CD14-positive monocyte (primary cell): Measurements from ENCODE around the gene TBX2. TPM values are rescaled to one million over a fixed set of nuclear protein-coding genes. Genes with fewer than 3 reads are reported as not detected.

ENCODE experiments used
- DNase-seq, 3 donors: peaks; one replicate each; pipeline ENCODE4 v3.0.0-alpha.2; 2011 to 2022
- H2AFZ ChIP-seq: 2 replicates; pipeline ENCODE4 v1.6.0; 2012; ENCODE audit warnings: mild to moderate bottlenecking, low read depth, low read length, inconsistent platforms; ENCODE audit not compliant: insufficient read depth, poor library complexity, severe bottlenecking
- H3K27ac ChIP-seq, 2 donors: 1 replicate in 1 of 2; 2 replicates in 1 of 2; pipeline ENCODE4 v1.5.1; 2012 to 2013; ENCODE audit warnings: low read length in 2 of 2, control low read depth in 1 of 2, inconsistent platforms in 1 of 2, low read depth in 1 of 2, mild to moderate bottlenecking in 1 of 2
- H3K27me3 ChIP-seq, 2 donors: one replicate each; pipeline versions ENCODE4 v1.6.0 to v1.6.1; 2011 to 2013; ENCODE audit warnings: low read length in 2 of 2; ENCODE audit not compliant: control insufficient read depth in 2 of 2, insufficient read depth in 2 of 2
- H3K36me3 ChIP-seq, 2 donors: replicated peaks in 1 of 2; 1 replicate in 1 of 2; 2 replicates in 1 of 2; pipeline versions ENCODE4 v1.5.1 to v1.6.1; 2012 to 2013; ENCODE audit warnings: low read length in 2 of 2, control low read depth in 1 of 2, inconsistent platforms in 1 of 2, mild to moderate bottlenecking in 1 of 2; ENCODE audit not compliant: insufficient read depth in 2 of 2, control insufficient read depth in 1 of 2
- H3K4me1 ChIP-seq, 2 donors: 1 replicate in 1 of 2; 2 replicates in 1 of 2; pipeline versions ENCODE4 v1.5.1 to v1.6.1; 2012 to 2013; ENCODE audit warnings: low read length in 2 of 2, control low read depth in 1 of 2, inconsistent platforms in 1 of 2, mild to moderate bottlenecking in 1 of 2, moderate library complexity in 1 of 2; ENCODE audit not compliant: insufficient read depth in 2 of 2, control insufficient read depth in 1 of 2
- H3K4me2 ChIP-seq: replicated peaks from 2 replicates; pipeline ENCODE3; 2012; ENCODE audit warnings: low read length, moderate library complexity, mild to moderate bottlenecking; ENCODE audit not compliant: poor library complexity, severe bottlenecking; ENCODE audit errors: extremely low read depth
- H3K4me3 ChIP-seq, 3 experiments: fragments of 200-600 bp in 1 of 3; sonication (generic) in 1 of 3; replicated peaks in 1 of 3; 1 replicate in 2 of 3; 2 replicates in 1 of 3; pipeline ENCODE4 v1.5.1; 2011 to 2013; ENCODE audit warnings: low read length in 3 of 3, mild to moderate bottlenecking in 3 of 3, control low read depth in 2 of 3, low read depth in 2 of 3, inconsistent platforms in 1 of 3, moderate library complexity in 1 of 3
- H3K79me2 ChIP-seq: 2 replicates; pipeline ENCODE4 v1.6.0; 2012; ENCODE audit warnings: mild to moderate bottlenecking, control low read depth, inconsistent platforms, low read length, moderate library complexity; ENCODE audit not compliant: insufficient read depth
- H3K9ac ChIP-seq: 2 replicates; pipeline ENCODE4 v1.6.0; 2017; ENCODE audit warnings: low read length, mild to moderate bottlenecking; ENCODE audit not compliant: insufficient read depth, poor library complexity, severe bottlenecking
- H3K9me3 ChIP-seq, 2 donors: replicated peaks in 1 of 2; 1 replicate in 1 of 2; 2 replicates in 1 of 2; pipeline versions ENCODE4 v1.5.1 to v1.6.1; 2012 to 2013; ENCODE audit warnings: low read length in 2 of 2, control low read depth in 1 of 2; ENCODE audit not compliant: control insufficient read depth in 1 of 2, insufficient read depth in 1 of 2
- H4K20me1 ChIP-seq: 2 replicates; pipeline ENCODE4 v1.6.0; 2012; ENCODE audit warnings: mild to moderate bottlenecking, low read length, control low read depth, moderate library complexity; ENCODE audit not compliant: insufficient read depth
- H3K27ac Mint-ChIP-seq, 7 donors: one replicate each; pipeline ENCODE4 v1.8.0; 2020; ENCODE audit warnings: mild to moderate bottlenecking in 7 of 7, mixed read lengths in 7 of 7, moderate library complexity in 6 of 7, inconsistent platforms in 2 of 7
- H3K27me3 Mint-ChIP-seq, 3 donors: one replicate each; pipeline ENCODE4 v1.8.0; 2021 to 2022; ENCODE audit warnings: low read depth in 3 of 3, mild to moderate bottlenecking in 3 of 3, mixed read lengths in 3 of 3, moderate library complexity in 3 of 3, inconsistent platforms in 1 of 3
- H3K36me3 Mint-ChIP-seq, 2 donors: one replicate each; pipeline ENCODE4 v1.8.0; 2020; ENCODE audit warnings: mixed read lengths in 2 of 2, inconsistent platforms in 1 of 2, mild to moderate bottlenecking in 1 of 2
- H3K4me1 Mint-ChIP-seq: one replicate; pipeline ENCODE4 v1.8.0; 2020; ENCODE audit warnings: mild to moderate bottlenecking, mixed read lengths
- H3K4me3 Mint-ChIP-seq, 2 donors: one replicate each; pipeline ENCODE4 v1.8.0; 2020; ENCODE audit warnings: mild to moderate bottlenecking in 2 of 2, mixed read lengths in 2 of 2, moderate library complexity in 1 of 2
- H3K9me3 Mint-ChIP-seq, 7 donors: one replicate each; pipeline ENCODE4 v1.8.0; 2020 to 2022; ENCODE audit warnings: mixed read lengths in 7 of 7, mild to moderate bottlenecking in 6 of 7, moderate library complexity in 6 of 7, inconsistent platforms in 2 of 7
- WGBS: methylation state at CpG from one replicate; pipeline ENCODE4 v1.1.5; 2013; ENCODE audit warnings: missing lambda C conversion rate; ENCODE audit not compliant: insufficient coverage; 5-methylcytosine and 5-hydroxymethylcytosine counted together
- intact Hi-C, 2 donors: fragments of 100-400 bp; cut with micrococcal nuclease; formaldehyde crosslinking; loops; one replicate each; pipeline versions ENCODE4 v1.15.0 to v1.15.1; 2023
- polyA plus RNA-seq, 3 donors: library from polyadenylated mRNA; depleted of rRNA in 1 of 3; unstranded in 2 of 3; stranded (reverse) in 1 of 3; fragments of 300-500 nt in 2 of 3; fragments of >200 nt in 1 of 3; fragmentation: Illumina TruSeq in 2 of 3; gene quantifications; 1 replicate in 2 of 3; 2 replicates in 1 of 3; pipeline ENCODE4 v1.2.3, GENCODE V29; 2012 to 2021
- TF ChIP-seq, protein P1 (sequence below): fragments of 200-600 bp; IDR thresholded peaks from one replicate; pipeline ENCODE4 v1.8.0; 2022; ENCODE audit warnings: antibody characterized with exemption, mild to moderate bottlenecking

The TBX2 gene
- polyA plus RNA-seq, 3 donors = 0.03 TPM; not detected in 2

DNA sequence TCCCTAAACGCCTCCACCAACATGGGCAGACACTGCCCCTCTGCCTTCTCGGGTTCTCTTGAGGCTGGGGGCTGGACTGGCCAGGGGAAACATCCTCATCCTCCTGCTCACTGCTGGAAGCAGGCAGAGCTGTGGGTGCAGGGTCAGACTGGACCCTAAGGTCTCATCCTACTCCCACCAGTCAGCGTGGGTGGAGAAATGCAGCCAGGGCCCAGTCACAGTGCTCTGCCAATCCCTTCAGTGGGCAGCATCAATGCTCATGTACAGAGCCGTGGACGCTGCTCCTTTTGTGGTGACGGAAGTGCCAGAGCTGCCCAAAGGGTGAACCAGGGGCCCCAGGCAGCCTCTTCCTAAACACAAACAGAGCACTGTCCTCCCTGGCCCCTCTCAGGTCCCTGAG, 13.4 kb upstream of the TBX2 start:
- no peaks in the 10 kb centered on the region for H3K79me2 ChIP-seq
- peaks cover 0 to 3% (median 0%) of the 10 kb centered on the region in 7 donors for H3K9me3 Mint-ChIP-seq
- H2AFZ ChIP-seq = no peak overlapping the region
- H3K4me1 ChIP-seq = no peaks in the 10 kb centered on the region
- no peak overlapping the region for H3K4me3 ChIP-seq
- no peaks in the 10 kb centered on the region for H4K20me1 ChIP-seq
- H3K4me3 Mint-ChIP-seq = no peak overlapping the region
- H3K36me3 Mint-ChIP-seq = peaks cover 0 to 3% of the 10 kb centered on the region in 2 donors
- no peak overlapping the region for H3K4me2 ChIP-seq
- H3K36me3 ChIP-seq = no peaks in the 10 kb centered on the region
- intact Hi-C loops = no loop called here
- H3K4me1 Mint-ChIP-seq = peaks cover 3% of the 10 kb centered on the region
- no peaks in the 10 kb centered on the region for H3K27me3 ChIP-seq
- TF ChIP-seq, protein P1, sequence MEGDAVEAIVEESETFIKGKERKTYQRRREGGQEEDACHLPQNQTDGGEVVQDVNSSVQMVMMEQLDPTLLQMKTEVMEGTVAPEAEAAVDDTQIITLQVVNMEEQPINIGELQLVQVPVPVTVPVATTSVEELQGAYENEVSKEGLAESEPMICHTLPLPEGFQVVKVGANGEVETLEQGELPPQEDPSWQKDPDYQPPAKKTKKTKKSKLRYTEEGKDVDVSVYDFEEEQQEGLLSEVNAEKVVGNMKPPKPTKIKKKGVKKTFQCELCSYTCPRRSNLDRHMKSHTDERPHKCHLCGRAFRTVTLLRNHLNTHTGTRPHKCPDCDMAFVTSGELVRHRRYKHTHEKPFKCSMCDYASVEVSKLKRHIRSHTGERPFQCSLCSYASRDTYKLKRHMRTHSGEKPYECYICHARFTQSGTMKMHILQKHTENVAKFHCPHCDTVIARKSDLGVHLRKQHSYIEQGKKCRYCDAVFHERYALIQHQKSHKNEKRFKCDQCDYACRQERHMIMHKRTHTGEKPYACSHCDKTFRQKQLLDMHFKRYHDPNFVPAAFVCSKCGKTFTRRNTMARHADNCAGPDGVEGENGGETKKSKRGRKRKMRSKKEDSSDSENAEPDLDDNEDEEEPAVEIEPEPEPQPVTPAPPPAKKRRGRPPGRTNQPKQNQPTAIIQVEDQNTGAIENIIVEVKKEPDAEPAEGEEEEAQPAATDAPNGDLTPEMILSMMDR = no peak
- no peak overlapping the region for H3K9ac ChIP-seq
- no peak overlapping the region for H3K27ac Mint-ChIP-seq
- no peak for DNase-seq
- H3K27ac ChIP-seq = no peak overlapping the region
- H3K27me3 Mint-ChIP-seq = peaks cover 7 to 18% (median 8%) of the 10 kb centered on the region in 3 donors
- WGBS = 90% methylated on average over 5 of the region's 6 CpGs
- H3K9me3 ChIP-seq = no peaks in the 10 kb centered on the region

DNA sequence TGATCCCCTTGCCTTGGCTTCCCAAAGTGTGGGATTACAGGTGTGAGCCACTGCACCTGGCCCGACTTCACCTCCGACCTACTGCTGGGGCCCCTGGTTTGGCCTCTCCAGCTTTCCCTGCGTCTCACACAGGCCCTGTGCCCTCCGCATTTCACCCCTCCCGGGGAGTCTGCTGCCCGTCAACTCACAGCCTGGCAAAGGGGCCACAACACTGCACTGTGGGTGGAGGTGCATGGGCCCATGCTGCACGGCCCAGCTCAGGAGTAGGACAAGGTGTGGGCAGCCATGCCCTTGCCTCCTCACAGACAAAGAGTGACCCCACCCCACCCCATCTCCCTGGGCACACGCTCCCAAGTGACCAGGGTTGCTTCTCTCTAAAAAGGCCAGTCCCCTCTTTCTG, 12.6 kb upstream of the TBX2 start:
- TF ChIP-seq, protein P1 = no peak
- Mint-ChIP-seq H3K27me3 (peaks cover 7 to 23% (median 8%) of the 10 kb centered on the region in 3 donors), H3K36me3 (peaks cover 0 to 3% of the 10 kb centered on the region in 2 donors), H3K27ac (peak overlapping the region in 1 of 7 donors; percentile 63), H3K4me3 (no peak overlapping the region), H3K9me3 (peaks cover 0 to 3% (median 0%) of the 10 kb centered on the region in 7 donors), H3K4me1 (peaks cover 3% of the 10 kb centered on the region)
- Histone ChIP-seq H3K27ac (no peak overlapping the region), H3K27me3 (no peaks in the 10 kb centered on the region), H3K9ac (no peak overlapping the region), H3K79me2 (no peaks in the 10 kb centered on the region), H2AFZ (no peak overlapping the region), H3K9me3 (no peaks in the 10 kb centered on the region), H3K36me3 (no peaks in the 10 kb centered on the region), H4K20me1 (no peaks in the 10 kb centered on the region), H3K4me3 (no peak overlapping the region), H3K4me1 (no peaks in the 10 kb centered on the region), H3K4me2 (no peak overlapping the region)
- no peak for DNase-seq
- 100% methylated on average over 3 of the region's 8 CpGs for whole genome bisulfite sequencing
- intact Hi-C loops = no loop called here
